HL-60/S4 (cell line): ENCODE measurements around the gene SNORC.
"Not testable (repeated sequence)": the region's sequence is repeated elsewhere in the genome, so short reads cannot be mapped to it uniquely, and the experiment has no call there.

Experiments
- in situ Hi-C: fragments of 300-500 bp; cut with MboI; formaldehyde crosslinking; loops from 2 replicates; pipeline ENCODE4 v1.14.3; 2022; ENCODE audit warnings: low sequenced_read_pairs

Gene SNORC

GRCh38 chr2:232894746-232895145, 24.7 kb downstream of the SNORC start:
- in situ Hi-C loops = no loop called here

- in situ Hi-C loops = no loop called here
Measured at GRCh38 chr2:232896111-232896510, 26.0 kb downstream of the SNORC start.

DNA sequence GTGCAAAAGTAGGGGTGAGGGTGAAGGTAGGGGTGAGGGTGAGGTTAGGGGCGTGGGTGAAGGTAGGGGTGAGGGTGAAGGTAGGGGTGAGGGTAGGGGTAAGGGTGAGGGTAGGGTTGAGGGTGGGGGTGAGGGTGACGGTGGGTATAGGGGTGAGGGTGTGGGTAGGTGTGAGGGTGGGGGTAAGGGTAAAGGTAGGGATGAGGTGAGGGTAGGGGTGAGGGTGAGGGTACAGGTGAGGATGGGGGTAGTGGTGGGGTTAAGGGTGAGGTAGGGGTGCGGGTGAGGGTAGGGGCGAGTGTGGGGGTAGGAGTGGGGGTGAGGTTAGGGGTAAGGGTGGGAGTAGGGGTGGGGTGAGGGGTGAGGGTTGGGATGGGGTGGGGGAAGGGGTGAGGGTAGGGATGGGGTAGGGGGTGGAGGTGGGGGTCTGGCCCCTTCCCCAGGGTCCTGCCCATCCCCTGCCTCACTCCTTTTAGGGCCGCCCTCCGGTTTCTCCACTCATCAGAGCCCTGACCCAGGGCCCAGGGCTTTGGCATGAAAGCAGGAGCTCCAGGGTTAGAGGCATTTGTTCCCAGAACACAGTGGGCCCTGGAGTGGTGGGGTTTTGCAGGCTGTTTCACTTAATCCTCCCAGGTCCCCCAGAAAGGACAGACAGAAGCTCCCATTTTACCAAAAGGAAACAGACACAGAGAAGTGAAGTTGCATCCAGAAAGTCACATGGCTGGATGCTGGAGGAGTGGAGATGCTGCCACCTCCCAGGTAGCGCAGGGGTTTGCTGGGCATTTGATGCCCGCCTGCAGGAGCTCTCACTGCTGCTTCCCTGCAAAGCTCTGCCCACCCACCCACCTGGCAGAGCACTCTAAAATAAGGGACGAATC, 26.9 kb downstream of the SNORC start:
- in situ Hi-C loops = no loop called here

- in situ Hi-C loops = no loop called here
Measured at GRCh38 chr2:232897598-232898408, 27.7 kb downstream of the SNORC start.

DNA sequence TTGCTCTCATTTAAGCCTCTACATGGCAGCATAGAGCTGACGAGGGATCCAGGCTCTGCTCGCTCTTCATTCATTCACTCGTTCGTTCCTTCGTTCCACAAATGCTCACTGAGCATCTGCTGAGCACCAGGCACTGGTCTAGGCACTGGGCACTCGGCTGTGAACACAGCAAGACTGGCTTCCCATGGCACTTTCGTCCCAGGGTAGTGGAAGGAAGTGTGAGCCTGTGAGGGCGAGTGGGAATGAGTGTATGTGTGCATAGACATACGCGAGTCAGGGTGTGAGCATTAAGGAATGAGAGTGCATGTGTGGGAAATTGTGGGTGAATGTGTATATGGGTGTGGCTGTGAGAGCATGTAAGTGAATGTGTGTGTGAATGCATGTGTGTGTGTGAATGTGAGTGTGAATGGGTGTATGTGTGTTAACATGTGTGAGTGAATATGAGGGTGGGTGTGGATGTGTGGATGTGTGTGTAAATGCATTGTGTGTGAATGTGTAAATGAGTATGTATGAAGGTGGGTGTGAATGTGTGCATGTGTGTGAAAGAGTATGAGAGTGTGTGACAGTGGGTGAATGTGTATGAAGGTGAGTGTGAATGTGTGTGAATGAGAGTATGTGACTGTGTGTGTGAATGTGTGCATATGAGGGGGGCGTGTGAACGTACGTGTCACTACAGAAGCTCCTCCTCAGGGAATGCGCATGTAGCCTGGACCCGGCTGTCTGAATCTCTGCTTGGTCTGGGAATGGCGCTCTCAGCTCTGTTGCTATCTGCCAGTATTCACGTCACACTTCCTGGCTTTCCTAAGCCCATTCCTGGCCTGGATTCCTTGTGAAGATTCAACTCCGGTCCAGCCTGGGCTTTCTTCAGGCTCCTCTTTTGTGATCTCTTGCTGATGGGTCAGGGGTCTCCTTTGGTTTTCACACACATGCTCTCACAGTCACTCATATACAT, 28.8 kb downstream of the SNORC start:
- in situ Hi-C loops = no loop called here

- in situ Hi-C loops = no loop called here
Measured at GRCh38 chr2:232900811-232901735, 31.0 kb downstream of the SNORC start.

GRCh38 chr2:232901736-232902578, 31.9 kb downstream of the SNORC start:
- in situ Hi-C loops = no loop called here

DNA sequence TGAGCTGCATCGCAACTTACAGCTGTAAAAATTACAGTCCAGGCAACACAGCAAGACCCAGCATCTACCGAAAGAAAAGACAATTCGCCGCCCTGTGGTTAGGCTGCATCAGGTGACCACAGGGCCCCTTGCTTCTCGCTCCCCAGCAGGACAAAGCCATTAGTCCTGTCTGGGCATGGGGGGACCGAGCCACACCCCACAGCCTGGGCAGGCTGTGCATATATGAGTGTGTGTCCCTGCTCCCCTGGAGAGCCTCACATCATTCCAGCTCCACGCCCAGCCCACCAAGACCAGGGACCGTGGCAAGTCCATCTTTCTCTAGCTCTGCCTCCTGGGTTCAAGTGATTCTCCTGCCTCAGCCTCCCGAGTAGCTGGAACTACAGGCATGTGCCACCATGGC, 33.9 kb downstream of the SNORC start:
- in situ Hi-C loops = no loop called here

- in situ Hi-C loops = not testable (repeated sequence)
Measured at GRCh38 chr2:232906867-232907717, 37.0 kb downstream of the SNORC start.

DNA sequence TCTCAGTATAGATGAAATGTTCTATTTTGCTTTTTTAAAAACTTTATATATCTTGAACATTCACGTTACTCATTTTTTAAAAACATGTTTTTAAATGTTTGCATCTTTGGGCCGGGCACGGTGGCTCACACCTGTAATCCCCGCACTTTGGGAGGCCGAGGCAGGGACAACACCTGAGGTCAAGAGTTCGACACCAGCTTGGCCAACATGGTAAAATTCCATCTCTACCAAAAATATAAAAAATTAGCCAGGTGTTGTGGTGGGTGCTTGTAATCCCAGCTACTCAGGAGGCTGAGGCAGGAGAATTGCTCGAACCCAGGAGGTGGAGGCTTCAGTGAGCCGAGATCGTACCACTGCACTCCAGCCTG, 37.6 kb downstream of the SNORC start:
- in situ Hi-C loops = not testable (repeated sequence)

GRCh38 chr2:232908695-232909094, 38.6 kb downstream of the SNORC start:
- in situ Hi-C loops = no loop called here

GRCh38 chr2:232910376-232910775, 40.3 kb downstream of the SNORC start:
- in situ Hi-C loops = no loop called here

GRCh38 chr2:232911712-232912277, 41.7 kb downstream of the SNORC start:
- in situ Hi-C loops = no loop called here

- in situ Hi-C loops = no loop called here
Measured at GRCh38 chr2:232913903-232914302, 43.8 kb downstream of the SNORC start.

- in situ Hi-C loops = no loop called here
Measured at GRCh38 chr2:232919141-232919540, 49.1 kb downstream of the SNORC start.

DNA sequence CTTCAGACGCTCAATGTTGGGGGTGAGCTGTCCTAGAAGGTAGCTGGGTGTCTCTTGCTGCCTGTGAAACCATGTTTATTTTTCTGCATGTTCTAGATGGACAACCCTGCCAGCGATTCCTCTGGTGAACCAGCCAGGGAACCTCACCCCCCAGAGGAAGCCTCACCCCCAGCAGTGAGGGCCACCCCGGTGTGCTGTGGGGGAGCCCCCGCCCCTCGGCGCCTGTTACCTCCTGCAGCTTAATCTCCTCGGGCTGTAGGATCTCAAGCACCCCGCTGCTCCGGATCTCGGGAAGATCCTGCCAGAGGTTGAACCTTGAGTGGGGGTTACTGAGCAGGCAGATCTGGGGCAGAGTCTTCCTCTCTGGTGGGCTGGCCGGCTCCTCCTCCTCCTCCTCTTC, 50.0 kb downstream of the SNORC start:
- in situ Hi-C loops = no loop called here

DNA sequence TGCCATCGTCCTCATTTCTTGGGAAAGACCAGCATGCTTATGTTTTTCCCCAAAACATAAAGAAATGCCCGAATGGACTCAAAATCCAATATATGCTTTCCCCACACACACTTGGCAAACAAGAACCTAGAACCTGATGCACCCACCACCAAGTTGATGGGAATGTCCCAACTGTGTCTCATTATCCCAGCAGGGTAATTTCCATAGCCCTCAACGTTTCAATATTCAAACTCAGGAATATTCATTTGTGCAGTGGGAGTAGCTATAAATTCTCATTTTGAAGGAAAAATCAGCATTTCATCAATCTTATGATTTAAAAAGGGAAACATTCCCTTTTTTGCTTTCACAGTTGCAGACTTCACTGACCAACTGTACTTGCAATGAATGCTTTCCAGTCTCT, 50.7 kb downstream of the SNORC start:
- in situ Hi-C loops = no loop called here

- in situ Hi-C loops = no loop called here
Measured at GRCh38 chr2:232924433-232924832, 54.4 kb downstream of the SNORC start.
